ENCODE measurements around the gene LRRC59. TPM values are rescaled to one million over a fixed set of nuclear protein-coding genes. Genes with fewer than 3 reads are reported as not detected.

LRRC59 gene
- total RNA-seq, 2 donors from 2014 or later: 87.9 to 98.2 TPM

- H3K4me1 ChIP-seq (ENCODE audit: control insufficient read depth, insufficient read depth, low read length): no peaks in the 10 kb centered on the region
- H3K27me3 Mint-ChIP-seq (ENCODE audit: insufficient read depth): peaks cover 10% of the 10 kb centered on the region
- H3K36me3 ChIP-seq (ENCODE audit: control insufficient read depth, insufficient read depth, low read length): no peaks in the 10 kb centered on the region
- H3K27ac ChIP-seq (ENCODE audit: low read depth, low read length): no peak overlapping the region
- peaks cover 5% of the 10 kb centered on the region for H3K4me1 Mint-ChIP-seq
- H3K27me3 ChIP-seq (ENCODE audit: control insufficient read depth, insufficient read depth, low read length, poor library complexity, severe bottlenecking): no peaks in the 10 kb centered on the region
- DNase-seq: no peak
- no peak for TF ChIP-seq CTCF (conservative IDR thresholded peaks at IDR 0.05)
- no peak overlapping the region for H3K9ac ChIP-seq (ENCODE audit: extremely low read depth, low read length, poor library complexity, severe bottlenecking)
- H3K9me3 ChIP-seq (ENCODE audit: control insufficient read depth, low read length): peaks cover 16% of the 10 kb centered on the region
- peaks cover 6% of the 10 kb centered on the region for H3K36me3 Mint-ChIP-seq (ENCODE audit: low read depth)
- WGBS, 2 experiments (ENCODE audit: insufficient coverage in 1 of 2, insufficient read length in 1 of 2): 85 to 92% methylated on average over 3 of the region's 3 CpGs
- peaks cover 15% of the 10 kb centered on the region for H3K9me3 Mint-ChIP-seq
- no peak overlapping the region for H3K27ac Mint-ChIP-seq
- no peak overlapping the region for H3K4me3 ChIP-seq (ENCODE audit: low read length)
- H3K4me3 Mint-ChIP-seq: no peak overlapping the region
Observed at GRCh38 chr17:50414808-50415207, 17.5 kb upstream of the LRRC59 start.

- TF ChIP-seq CTCF (conservative IDR thresholded peaks at IDR 0.05): no peak
- no peak overlapping the region for H3K4me3 Mint-ChIP-seq
- no peak overlapping the region for H3K4me3 ChIP-seq (ENCODE audit: low read length)
Observed at GRCh38 chr17:50412188-50412732, 14.9 kb upstream of the LRRC59 start.

GRCh38 chr17:50407921-50408320 lies 10.6 kb upstream of the LRRC59 start:
- Mint-ChIP-seq H3K27ac (no peak overlapping the region), H3K4me3 (no peak overlapping the region), H3K27me3 (ENCODE audit: insufficient read depth) (peaks cover 6% of the 10 kb centered on the region), H3K4me1 (peaks cover 24% of the 10 kb centered on the region), H3K36me3 (ENCODE audit: low read depth) (no peaks in the 10 kb centered on the region), H3K9me3 (peaks cover 5% of the 10 kb centered on the region)
- peaks cover 5% of the 10 kb centered on the region for H3K9me3 ChIP-seq (ENCODE audit: control insufficient read depth, low read length)
- no peaks in the 10 kb centered on the region for H3K36me3 ChIP-seq (ENCODE audit: control insufficient read depth, insufficient read depth, low read length)
- no peak for TF ChIP-seq CTCF (conservative IDR thresholded peaks at IDR 0.05)
- no peaks in the 10 kb centered on the region for H3K4me1 ChIP-seq (ENCODE audit: control insufficient read depth, insufficient read depth, low read length)
- no peaks in the 10 kb centered on the region for H3K27me3 ChIP-seq (ENCODE audit: control insufficient read depth, insufficient read depth, low read length, poor library complexity, severe bottlenecking)
- H3K27ac ChIP-seq (ENCODE audit: low read depth, low read length): no peak overlapping the region
- WGBS, 2 experiments (ENCODE audit: insufficient coverage in 1 of 2, insufficient read length in 1 of 2): 90 to 96% methylated on average over 4 of the region's 4 CpGs
- H3K9ac ChIP-seq (ENCODE audit: extremely low read depth, low read length, poor library complexity, severe bottlenecking): no peak overlapping the region
- H3K4me3 ChIP-seq (ENCODE audit: low read length): no peak overlapping the region
- no peak for DNase-seq

More at GRCh38 chr17:50412188-50412732, 14.9 kb upstream of the LRRC59 start:
- Mint-ChIP-seq H3K4me1 (peaks cover 3% of the 10 kb centered on the region), H3K36me3 (ENCODE audit: low read depth) (no peaks in the 10 kb centered on the region), H3K27me3 (ENCODE audit: insufficient read depth) (peaks cover 9% of the 10 kb centered on the region), H3K9me3 (peaks cover 5% of the 10 kb centered on the region), H3K27ac (no peak overlapping the region)
- Histone ChIP-seq H3K9ac (ENCODE audit: extremely low read depth, low read length, poor library complexity, severe bottlenecking) (no peak overlapping the region), H3K27ac (ENCODE audit: low read depth, low read length) (no peak overlapping the region), H3K27me3 (ENCODE audit: control insufficient read depth, insufficient read depth, low read length, poor library complexity, severe bottlenecking) (no peaks in the 10 kb centered on the region), H3K36me3 (ENCODE audit: control insufficient read depth, insufficient read depth, low read length) (no peaks in the 10 kb centered on the region), H3K4me1 (ENCODE audit: control insufficient read depth, insufficient read depth, low read length) (no peaks in the 10 kb centered on the region), H3K9me3 (ENCODE audit: control insufficient read depth, low read length) (peaks cover 5% of the 10 kb centered on the region)
- 79 to 94% methylated on average over 3 to 4 of the region's 4 CpGs for WGBS, 2 experiments (ENCODE audit: insufficient coverage in 1 of 2, insufficient read length in 1 of 2)
- DNase-seq: no peak
